Measurements from ENCODE around the gene TRPV6. TPM values are rescaled to one million over a fixed set of nuclear protein-coding genes. Genes with fewer than 3 reads are reported as not detected.

The TRPV6 gene
- total RNA-seq, 1 experiment from 2014 or later: 1.7 TPM

- H3K36me3 ChIP-seq (ENCODE audit: control insufficient read depth in 1 of 2, insufficient read depth in 2 of 2, low read length in 2 of 2): no peaks in the 10 kb centered on the region
- no peaks in the 10 kb centered on the region for H4K20me1 ChIP-seq (ENCODE audit: insufficient read depth)
- no peak overlapping the region for H3K4me2 ChIP-seq (ENCODE audit: low read length)
- no peak for TF ChIP-seq TCF7L2 (IDR thresholded peaks at IDR 0.05; ENCODE audit: borderline replicate concordance, extremely low read depth, insufficient read depth, insufficient read length)
- no peak for TF ChIP-seq ZBTB33 (IDR thresholded peaks at IDR 0.05; ENCODE audit: extremely low read depth, insufficient replicate concordance, low read length)
- no peak for TF ChIP-seq JUND (IDR thresholded peaks at IDR 0.05)
- no peak for TF ChIP-seq ZFX (IDR thresholded peaks at IDR 0.05)
- TF ChIP-seq REST (IDR thresholded peaks at IDR 0.05; ENCODE audit: low read depth): no peak
- no peak for TF ChIP-seq SIN3A (IDR thresholded peaks at IDR 0.05; ENCODE audit: low read depth)
- TF ChIP-seq EZH2phosphoT487 (IDR thresholded peaks at IDR 0.05; ENCODE audit: borderline replicate concordance): no peak
- no peak for TF ChIP-seq POLR2AphosphoS5 (IDR thresholded peaks at IDR 0.05; ENCODE audit: low read depth, low read length)
- no peak for TF ChIP-seq FOSL1 (IDR thresholded peaks at IDR 0.05; ENCODE audit: low read depth)
- TF ChIP-seq RAD21 (IDR thresholded peaks at IDR 0.05; ENCODE audit: low read depth): no peak
- TF ChIP-seq, protein P1, sequence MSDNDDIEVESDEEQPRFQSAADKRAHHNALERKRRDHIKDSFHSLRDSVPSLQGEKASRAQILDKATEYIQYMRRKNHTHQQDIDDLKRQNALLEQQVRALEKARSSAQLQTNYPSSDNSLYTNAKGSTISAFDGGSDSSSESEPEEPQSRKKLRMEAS (IDR thresholded peaks at IDR 0.05): no peak
- no peak for TF ChIP-seq ZNF274 (IDR thresholded peaks at IDR 0.05; ENCODE audit: low read depth, low read length)
- no peak for TF ChIP-seq CBX3 (IDR thresholded peaks at IDR 0.05; ENCODE audit: low read depth)
- TF ChIP-seq ELF1 (IDR thresholded peaks at IDR 0.05; ENCODE audit: borderline replicate concordance, low read depth): no peak
- TF ChIP-seq, protein P2, sequence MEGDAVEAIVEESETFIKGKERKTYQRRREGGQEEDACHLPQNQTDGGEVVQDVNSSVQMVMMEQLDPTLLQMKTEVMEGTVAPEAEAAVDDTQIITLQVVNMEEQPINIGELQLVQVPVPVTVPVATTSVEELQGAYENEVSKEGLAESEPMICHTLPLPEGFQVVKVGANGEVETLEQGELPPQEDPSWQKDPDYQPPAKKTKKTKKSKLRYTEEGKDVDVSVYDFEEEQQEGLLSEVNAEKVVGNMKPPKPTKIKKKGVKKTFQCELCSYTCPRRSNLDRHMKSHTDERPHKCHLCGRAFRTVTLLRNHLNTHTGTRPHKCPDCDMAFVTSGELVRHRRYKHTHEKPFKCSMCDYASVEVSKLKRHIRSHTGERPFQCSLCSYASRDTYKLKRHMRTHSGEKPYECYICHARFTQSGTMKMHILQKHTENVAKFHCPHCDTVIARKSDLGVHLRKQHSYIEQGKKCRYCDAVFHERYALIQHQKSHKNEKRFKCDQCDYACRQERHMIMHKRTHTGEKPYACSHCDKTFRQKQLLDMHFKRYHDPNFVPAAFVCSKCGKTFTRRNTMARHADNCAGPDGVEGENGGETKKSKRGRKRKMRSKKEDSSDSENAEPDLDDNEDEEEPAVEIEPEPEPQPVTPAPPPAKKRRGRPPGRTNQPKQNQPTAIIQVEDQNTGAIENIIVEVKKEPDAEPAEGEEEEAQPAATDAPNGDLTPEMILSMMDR (IDR thresholded peaks at IDR 0.05 in 2 of 3, conservative IDR thresholded peaks at IDR 0.05 in 1 of 3; ENCODE audit: borderline replicate concordance in 1 of 3, insufficient read depth in 1 of 3, low read depth in 2 of 3, low read length in 2 of 3): no peak
- no peak for TF ChIP-seq SP1 (IDR thresholded peaks at IDR 0.05; ENCODE audit: low read depth)
- intact Hi-C loops (cut with micrococcal nuclease): no loop called here
- no peak for DNase-seq (ENCODE audit: low read depth, low spot score)
- H3K27ac ChIP-seq (ENCODE audit: low read depth, low read length): no peak overlapping the region
- no peak overlapping the region for H2AFZ ChIP-seq (ENCODE audit: low read depth, low read length, poor library complexity, severe bottlenecking)
- BruUV-seq (replicated peaks): no TSS peak
- no peaks in the 10 kb centered on the region; a peak in 1 of 4 replicates for H3K4me1 ChIP-seq (ENCODE audit: control insufficient read depth in 1 of 2, insufficient read depth in 2 of 2, low read length in 2 of 2)
- RAD21 ChIA-PET (ENCODE audit: low non-redundant PET in 1 of 2, low total read pairs in 2 of 2, uncharacterized antibody in 2 of 2, unreplicated experiment in 2 of 2): no interaction called here
- peaks cover 15% of the 10 kb centered on the region for H3K27me3 ChIP-seq (ENCODE audit: insufficient read depth, low read length)
- CTCF ChIA-PET: no interaction called here
- no peak overlapping the region for H3K4me3 ChIP-seq (replicated peaks in 1 of 2; ENCODE audit: low read depth in 1 of 2, low read length in 2 of 2)
- ATAC-seq: no peak
- H3K9me2 ChIP-seq (ENCODE audit: insufficient read depth): no peaks in the 10 kb centered on the region
- POLR2A ChIA-PET: no interaction called here
- H3K9ac ChIP-seq (ENCODE audit: low read length): no peak overlapping the region
- H3K79me2 ChIP-seq (ENCODE audit: insufficient read depth, low read length): no peaks in the 10 kb centered on the region
- H3K9me3 ChIP-seq (ENCODE audit: control insufficient read depth in 1 of 2, insufficient read depth in 1 of 2, low read depth in 1 of 2, low read length in 2 of 2): no peaks in the 10 kb centered on the region
Measured at GRCh38 chr7:142891490-142892082, 6.0 kb upstream of the TRPV6 start.
